Left hindlimb (tissue), 1 donor: ENCODE measurements around the gene NUP214.
A peak's percentile ranks its signal among the peaks of the same experiment; 100 is the strongest.
"Not testable (repeated sequence)": the region's sequence is repeated elsewhere in the genome, so short reads cannot be mapped to it uniquely, and the experiment has no call there.

Experiments
- DNase-seq: peaks from one replicate; pipeline ENCODE4 v3.0.0-alpha.2; 2018

The NUP214 gene

DNA sequence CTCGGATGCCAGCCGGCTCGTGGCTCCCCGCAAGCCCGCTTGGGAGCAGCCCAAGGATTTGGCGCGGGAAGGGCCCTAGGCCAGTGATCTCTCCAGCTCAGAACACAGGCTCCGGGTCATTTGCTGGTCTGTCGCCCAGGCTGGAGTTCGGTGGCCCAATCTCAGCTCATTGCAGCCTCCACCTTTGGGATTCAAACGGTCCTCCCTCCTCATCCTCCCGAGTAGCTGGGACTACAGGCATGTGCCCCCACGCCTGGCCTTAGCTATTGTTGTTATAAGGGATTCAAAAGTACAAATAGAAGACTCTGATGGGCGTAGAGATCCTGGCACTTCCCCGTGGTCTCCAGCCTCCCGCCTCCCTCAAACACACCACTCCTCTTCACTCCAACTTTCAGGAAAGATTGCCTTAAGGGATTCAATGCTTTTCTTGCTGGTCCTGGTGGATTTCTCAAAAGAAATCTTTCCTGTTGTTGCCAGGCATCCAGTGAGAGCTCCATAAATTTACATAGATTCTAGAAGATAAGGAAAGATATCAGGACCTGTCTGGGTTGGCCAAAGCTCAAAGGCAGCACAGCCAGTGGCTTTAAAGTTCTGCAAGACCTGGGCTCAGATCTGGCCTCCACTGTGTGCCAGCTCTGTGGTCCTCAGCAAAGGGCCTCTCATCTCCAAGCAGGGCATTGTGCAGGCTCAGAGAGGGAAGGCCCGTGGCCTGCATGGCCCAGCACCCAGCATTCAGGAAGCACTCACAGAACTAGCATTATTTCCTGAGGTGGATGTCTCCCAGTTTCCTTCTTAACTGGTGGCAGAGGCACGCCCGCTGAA is 28.0 kb upstream of the NUP214 start:
- DNase-seq, result no peak

DNA sequence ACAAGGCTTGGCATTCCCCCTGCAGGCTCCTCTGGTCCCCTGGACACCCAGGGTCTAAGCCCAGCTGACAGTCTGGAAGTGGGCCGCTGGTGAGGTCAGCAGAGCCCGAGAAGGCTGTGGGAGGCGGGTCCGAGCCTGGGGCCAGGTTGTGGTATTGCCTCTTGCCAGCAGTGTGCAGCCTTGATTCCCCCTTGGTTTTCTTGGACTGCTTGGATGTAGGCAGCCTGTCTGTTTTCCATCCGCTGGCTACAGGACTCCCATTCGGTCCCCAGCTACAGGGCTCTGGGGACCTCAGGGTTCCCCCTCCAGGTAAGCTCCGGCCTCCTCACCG is 27.5 kb upstream of the NUP214 start:
- peak; percentile 37 for DNase-seq

DNA sequence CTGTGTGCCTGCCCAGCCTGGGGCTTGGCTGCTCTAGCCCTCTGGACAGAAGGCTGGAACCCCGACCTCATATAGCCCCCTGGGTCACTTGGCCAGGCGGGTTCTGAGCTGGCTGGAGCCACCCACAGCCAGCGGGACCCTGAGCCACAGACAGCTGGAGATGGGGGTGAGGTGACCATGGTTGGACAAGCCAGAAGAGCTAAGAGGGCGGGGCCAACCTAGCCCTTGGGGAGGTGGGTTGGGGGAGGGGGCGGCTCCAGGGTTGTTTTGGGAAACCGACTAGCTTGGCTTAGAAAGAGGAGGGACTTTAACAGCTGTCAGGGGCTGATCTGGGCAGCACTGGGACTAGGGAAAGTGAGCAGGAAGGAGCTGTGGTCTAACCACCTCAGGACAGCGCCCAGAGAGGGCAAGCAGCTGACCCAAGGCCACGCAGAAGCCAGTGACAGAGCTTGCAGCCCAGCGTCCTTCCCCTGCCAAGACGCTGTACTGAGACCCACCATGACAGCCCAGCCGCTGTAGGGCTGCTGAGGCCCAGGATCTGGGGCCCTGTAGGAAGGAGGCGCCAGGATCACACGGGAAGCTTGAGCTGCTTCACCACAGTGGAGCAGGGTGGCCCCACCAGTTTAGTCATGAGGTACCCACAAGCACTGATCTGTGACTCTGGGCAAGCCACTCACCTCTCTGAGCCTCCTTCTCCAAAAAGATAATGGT is 26.8 kb upstream of the NUP214 start:
- peak; percentile 43 for DNase-seq

DNA sequence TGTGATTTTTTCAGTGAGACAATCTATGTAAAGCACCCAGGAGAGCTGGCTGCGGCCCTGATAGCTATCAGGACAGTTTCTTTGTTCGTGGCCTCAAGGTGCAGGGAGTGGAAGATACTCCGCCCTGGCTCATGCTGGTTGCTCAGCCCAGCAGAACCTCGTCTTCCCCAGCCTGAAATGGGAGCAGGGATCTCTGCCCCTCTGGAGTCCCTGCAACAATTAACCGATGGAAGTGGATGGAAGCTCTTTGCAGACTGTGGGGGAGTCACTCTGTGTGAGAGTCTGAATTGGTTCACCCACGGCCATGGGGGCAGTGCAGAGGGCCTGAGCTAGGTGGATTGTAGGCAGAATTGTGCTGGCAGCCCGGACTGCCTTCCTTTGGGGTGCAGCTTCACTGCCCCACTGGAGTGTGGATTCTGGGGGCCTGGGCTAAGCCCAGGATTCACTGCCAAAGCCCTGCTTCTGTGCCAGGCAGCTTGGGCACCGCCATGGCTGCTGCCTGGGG is 26.2 kb upstream of the NUP214 start:
- no peak for DNase-seq

DNA sequence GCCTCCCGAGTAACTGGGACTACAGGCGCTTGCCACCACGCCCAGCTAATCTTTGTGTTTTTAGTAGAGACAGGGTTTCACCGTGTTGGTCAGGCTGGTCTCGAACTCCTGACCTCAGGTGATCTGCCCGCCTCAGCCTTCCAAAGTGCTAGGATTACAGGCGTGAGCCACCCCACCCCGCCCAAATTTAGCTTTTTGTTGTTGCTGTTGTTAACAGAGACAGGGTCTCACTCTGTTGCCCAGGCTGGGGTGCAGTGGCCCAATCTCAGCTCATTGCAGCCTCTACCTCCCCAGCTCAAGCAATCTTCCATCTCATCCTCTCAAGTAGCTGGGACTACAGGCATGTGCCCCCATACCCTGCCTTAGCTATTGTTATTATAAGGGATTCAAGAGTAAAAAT is 25.5 kb upstream of the NUP214 start:
- not testable (repeated sequence) for DNase-seq

DNA sequence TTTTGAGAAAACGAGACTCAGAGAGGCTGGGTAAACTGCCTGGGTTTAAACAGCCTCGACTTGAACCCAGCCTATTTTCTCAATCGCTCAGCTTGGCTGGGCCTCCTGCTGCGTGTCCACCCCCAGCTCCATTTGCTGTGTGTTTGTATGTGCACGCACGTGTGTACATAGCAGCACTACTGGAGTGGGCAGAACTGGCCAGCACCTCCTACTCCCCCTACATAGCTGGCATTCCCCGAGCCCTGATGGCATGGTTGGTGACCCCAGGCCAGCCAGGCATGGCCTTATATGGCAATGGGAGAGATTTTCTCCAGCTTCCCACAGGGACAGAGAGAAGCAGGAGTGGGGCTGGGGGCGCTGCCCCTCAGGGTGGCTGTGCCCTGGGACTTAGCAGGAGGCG is 24.9 kb upstream of the NUP214 start:
- DNase-seq, result no peak

DNA sequence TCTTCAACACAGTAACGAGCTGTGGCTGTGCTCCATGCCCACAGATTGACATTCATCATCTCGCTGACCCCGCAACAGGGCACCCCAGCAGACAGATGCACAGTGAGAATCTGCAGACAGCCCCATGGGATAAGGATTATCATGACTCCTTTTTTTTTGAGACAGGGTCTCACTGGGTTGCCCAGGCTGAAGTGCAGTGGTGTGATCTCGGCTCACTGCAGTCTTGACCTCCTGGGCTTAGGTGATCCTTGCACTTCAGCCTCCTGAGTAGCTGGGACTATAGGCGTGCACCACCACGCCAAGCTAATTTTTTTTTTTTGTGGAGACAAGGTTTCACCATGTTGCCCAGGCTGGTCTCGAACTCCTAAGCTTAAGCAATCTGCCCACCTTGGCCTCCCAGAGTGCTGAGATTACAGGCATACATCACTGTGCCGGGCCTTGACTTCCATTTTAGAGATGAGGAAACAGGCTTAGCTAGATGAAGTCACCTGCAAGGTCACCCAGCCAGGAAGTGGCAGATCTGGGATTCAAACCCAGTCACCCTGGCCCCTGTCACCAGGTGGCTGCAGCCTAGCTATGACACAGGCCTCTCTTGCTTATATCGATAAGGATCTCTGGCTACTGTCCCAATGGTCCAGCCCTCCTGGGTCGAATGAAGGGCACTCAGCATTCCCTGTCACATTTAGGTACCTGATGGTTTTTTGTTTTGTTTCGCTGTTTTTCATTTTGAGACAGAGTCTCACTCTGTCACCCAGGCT is 24.0 kb upstream of the NUP214 start:
- no peak for DNase-seq

DNA sequence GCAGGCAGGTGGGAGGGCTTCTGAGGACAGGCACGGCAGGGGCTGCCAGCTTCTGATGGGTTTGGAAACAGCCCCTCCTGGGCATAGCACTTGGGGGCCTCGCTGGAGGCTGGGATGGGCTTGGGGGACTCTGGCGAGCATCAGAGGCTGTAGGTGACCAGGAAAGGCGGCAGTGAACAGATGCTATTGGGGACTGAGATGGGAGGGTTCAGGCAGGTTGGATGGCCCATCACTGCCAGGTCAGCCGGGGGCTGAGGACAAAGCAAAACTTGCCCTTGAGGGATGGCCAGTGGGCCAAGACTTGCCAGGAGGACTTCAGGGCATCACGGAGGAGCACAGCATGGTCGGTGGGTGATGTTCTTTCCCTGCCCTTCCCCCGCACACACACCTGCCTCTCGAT is 22.4 kb upstream of the NUP214 start:
- DNase-seq, result no peak

DNA sequence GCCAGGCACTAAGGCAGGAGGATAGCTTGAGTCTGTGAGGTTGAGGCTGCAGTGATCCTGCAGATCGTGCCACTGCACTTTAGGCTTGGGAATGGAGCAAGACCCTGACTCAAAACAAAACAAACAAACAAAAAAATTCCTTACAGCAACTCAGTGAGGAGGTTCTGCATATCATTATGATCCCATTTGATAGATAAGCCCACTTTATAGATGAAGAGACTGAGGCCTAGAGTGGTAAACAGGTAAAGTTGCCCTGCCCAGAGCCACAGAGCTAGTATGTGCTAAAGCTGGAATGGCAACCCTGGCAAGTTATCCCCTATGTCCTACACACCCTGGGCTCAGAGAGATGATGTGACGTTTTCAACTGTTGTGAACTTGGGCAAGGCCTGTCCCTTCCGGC is 21.9 kb upstream of the NUP214 start:
- DNase-seq, result no peak

DNA sequence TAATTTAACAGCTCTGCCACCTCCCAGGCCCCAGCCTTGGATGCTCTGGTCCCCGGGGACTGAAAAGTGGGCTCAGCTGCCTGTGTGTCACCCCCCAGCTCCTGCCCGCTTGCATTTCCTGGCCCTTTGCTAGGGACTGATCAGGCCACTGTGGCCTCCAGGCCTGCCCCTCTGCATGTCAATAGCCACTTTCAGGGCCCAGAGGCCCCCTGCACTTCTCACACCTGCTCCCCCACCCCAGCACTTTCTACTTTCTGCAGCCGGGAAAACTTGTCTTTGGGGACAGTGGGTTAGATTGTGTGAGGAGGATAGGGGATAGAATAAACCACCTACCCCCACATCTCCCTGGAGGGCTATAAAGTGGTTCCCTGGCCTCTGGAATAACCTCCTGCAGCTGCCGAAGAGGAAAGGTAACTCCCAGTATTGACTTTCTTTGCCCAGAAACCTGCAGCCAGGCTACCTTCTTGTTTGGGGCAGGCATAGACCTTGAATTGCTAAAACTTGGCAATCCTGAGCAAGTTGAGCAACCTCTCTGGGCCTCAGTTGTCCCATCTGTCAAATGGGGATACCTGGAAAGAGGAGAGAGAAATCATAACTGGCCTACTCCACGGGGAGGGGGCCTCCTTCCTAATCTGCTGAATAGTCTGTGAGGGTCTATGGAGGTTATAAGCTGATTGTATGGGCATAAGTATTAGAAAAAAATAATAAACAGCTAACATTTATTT is 21.2 kb upstream of the NUP214 start:
- DNase-seq, result no peak

DNA sequence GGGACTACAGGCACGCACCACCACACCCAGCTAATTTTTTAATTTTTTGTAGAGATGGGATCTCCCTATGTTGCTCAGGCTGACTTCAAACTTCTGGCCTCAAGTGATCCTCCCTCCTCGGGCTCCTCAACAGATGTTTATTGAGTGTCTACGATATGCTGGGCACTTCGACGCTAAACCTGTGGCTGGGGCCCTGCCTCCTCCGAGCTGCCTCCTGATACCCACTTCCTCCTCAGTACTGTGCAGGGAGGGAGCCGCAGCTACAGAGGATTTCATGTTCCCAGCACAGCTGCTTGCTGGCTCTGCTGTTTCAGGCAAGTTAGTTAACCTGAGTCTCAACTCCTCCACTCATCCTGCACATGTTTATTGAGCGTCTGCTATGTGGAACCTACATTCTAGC is 19.4 kb upstream of the NUP214 start:
- DNase-seq, result no peak

DNA sequence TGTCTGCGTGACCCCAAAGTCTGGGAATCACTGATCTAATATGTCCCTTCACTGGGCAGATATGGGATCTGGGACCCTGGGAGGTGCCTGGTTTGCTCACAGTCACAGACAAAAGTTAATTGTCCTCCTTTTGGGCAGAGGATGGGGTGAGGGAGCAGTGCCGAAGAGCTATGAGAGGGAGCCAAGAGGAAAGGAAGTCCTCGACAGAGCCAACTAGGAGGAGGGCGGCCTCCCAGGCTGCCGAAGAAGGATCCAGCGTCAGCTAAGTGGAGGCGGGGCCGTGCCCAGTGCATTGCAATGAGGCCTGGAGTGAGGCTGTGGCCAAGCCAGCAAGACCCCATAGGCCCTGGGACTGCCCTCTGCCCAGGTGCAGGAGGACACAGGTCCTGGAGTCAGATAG is 17.6 kb upstream of the NUP214 start:
- DNase-seq, result no peak

DNA sequence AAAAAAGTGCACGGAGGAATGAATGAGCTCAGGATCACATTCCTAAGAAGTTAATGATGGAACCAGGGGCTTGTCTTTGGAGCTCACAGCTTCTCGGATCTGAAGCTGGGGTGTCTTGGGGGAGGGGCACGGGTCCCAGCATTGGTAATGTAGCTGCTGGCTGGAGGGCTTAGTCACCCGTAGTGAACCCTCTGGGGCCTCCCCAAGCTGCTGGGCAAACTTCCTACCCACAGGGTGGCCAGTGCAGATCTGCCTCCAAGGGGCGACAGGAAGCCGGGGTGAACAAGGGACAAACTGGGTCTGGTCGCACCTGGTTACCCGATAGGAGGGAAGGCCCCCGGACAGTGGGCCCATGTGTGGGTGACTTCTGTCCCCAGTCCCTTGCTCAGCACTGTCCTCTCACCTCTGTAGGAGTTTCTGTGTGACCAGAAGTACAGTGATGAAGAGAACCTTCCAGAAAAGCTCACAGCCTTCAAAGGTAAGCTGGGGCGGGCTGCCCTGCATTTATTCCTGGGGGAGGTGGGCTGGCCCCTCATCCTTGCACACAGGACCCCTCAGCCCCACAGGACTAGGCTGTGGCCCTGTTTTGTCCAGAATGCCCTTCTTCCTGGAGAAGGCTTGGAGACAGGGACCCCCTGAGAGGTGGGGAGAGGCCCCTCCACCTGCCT is 14.1 kb upstream of the NUP214 start:
- no peak for DNase-seq

DNA sequence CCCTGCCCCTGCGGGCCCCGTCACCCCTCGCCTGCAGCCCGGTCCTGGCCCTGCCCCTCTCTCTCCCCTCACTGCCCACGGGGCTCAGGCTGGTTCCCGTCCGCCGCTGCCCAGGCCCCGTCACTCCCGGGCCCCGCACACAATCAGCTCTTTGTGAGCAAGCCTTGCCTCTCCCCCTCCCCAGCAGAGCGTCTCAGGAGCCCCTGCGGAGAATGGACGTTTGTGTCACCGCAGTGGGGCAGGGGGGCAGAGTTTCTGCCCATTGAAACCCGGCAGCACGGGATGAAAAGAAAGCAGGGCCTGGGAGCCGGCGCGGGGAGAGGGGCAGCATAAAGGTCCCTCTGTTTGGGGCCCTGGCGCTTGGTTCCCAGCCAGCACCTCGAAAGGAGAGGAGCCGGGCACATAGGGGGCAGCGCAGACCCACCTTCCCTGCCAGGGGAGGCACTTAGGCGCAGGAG is 13.5 kb upstream of the NUP214 start:
- DNase-seq, result peak; percentile 67

DNA sequence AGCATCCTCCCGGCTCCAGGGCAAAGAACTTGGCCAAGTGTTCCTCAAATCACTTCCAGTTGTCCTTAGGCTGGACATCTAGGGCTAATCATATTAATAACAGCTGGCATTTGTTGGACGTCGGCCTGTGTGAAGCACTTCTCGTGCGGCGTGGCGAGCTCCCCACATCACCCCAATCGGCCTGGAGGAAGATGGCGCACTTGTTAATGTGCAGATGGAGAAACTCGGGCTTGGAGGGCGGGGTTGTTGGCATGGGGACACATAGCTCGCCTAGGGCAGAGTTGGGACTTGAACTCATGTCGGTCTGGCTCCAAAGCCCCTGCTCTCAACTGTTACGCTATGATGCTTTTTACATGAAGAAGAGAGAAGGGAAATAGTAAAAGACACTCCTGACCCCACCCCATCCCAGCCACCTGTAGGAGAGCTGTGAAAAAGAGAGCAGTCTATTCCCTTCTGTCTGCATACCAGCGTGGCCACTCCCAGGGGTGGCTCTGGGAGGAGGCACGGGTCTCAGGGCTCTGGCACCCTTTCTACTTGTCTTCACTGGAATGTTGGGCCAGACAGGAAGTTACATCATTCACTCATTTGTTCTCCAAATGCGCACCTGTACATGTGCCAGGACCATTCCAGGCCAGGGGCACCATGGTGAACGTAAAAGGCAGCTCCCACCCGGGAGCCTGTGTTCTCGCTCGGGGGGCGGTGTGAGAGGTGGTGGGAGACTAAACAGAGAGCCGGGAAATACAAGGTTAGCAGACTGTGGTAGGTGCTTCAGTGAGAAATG is 12.8 kb upstream of the NUP214 start:
- DNase-seq, result no peak

DNA sequence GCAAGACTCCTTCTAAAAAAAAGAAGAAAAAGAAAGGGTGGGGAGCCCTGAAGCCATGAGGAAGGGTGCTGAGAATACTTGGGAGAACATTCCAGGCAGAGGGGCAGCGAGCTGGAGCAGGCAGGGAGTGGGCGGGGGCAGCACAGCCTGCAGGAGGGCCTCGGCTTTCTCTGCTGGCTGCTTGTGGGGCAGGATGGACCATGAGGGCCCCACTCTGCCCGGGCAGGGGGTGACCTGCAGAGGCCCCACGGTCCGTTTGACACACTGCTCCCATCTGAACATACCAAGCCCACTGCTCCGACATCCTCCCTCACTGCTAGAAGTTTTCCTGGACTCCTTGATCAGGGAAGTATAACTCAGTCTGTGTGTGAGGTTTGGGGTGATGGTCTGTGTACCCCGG is 11.7 kb upstream of the NUP214 start:
- DNase-seq, result no peak

DNA sequence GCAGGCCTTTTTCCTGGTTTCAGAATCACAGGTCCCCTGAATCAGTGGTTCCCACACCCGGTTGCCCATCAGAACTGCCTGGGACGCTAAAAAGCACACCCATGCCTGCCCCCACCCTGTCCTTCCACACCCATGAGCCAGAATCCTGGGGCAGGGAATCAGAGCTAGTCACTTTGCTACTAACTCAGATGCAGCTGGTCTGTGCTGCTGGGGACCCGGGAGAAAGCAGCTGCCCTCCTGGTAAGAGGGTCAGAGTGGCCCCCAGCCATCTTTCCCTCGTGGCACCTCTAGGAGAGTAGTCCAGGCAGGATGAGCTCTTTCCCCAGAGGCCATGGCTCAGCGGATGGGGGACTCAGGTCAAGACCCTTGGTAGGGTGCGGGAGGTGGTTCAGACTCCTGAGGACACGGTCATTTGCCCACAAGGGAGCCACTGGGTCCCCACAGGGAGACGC is 11.3 kb upstream of the NUP214 start:
- DNase-seq, result no peak

DNA sequence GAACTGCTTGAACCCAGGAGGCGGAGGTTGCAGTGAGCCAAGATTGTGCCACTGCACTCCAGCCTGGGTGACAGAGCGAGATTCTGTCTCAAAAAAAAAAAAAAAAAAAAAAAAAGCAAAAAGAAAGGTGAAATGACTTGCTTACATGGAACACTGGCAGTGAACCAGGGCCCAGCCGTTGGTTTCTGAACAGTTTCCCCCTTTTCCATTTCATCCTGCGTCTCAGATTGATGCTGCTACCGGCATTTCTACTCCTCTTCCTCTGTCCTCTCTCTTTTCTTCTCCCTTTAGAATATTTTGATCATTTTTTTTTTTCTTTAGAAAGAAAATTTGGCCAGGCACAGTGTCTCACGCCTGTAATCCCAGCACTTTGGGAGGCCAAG is 10.0 kb upstream of the NUP214 start:
- not testable (repeated sequence) for DNase-seq

DNA sequence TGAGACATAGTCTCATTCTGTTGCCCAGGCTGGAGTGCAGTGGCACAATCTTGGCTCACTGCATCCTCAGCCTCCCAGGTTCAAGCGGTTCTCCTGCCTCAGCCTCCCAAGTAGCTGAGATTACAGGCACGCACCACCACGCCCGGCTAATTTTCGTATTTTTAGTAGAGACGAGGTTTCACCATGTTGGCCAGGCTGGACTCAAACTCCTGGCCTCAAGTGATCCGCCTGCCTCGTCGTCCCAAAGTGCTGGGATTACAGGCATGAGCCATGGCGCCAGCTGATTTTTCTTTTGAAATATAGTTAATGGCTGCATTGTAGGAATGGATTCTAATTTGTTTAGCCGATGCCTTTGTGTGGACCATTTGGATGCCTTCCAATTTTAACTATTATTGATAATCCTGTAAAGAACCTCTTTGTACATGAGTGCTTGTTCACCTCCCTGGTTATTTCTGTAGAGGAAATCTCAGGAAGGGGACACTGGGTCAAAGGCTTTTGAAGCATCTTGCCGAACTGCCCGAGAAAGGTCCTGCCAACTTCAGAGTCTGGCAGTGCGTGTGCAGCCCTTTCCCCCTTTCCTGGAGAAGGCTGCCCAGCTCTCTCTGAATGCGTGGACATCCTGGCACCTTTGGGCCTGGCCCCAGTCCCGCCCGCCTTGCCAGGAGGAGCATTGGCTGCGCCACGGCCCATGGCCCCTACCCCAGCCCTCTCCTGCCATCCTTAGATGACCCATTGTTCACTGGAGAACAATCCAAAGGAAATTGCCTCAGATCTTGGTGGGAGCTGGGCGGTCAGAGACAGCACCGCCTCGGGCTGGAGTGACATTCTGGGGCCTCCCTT is 8.9 kb upstream of the NUP214 start:
- no peak for DNase-seq

DNA sequence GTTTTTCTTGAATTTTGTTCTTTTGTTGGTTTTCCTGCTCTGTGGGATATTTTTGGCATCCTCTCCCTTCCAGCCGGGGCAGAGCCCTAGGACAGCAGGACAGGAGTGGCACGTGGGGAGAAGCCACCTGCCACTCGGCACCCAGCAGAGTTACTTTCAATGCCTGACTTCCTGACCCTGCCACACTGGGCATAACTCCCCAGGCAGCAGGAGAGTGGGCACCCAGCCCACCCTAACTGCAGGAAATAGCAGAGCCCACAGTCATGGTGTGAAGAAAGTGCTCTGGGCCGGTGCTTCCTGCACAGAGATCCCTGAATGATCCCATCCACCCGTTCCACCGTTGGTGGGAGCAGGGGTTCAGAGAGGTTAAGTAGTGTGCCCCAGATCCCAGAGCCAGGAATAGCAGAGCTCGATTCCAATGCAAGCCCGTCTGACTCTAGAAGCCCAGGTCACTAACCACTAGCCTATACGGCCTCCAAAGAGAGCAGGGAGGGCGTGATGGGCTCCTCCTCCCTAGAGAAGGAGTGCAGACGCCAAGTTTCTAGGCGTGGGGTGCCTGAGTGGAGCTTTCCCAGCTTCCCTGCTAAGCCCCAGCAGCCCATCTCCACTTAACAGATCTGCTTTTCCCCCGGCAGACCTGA is 8.1 kb upstream of the NUP214 start:
- DNase-seq, result no peak
